ENCODE data around the gene ANKH. TPM values are rescaled to one million over a fixed set of nuclear protein-coding genes. Genes with fewer than 3 reads are reported as not detected.

Gene ANKH
- total RNA-seq, 2 donors from 2014 or later = 177 to 205 TPM

GRCh38 chr5:14678773-14679334, 192.7 kb downstream of the ANKH start:
- Histone ChIP-seq H3K4me1 (ENCODE audit: control insufficient read depth in 1 of 2, low read depth in 2 of 2) (peaks cover 32 to 66% of the 10 kb centered on the region in 2 donors), H3K36me3 (peaks cover 12% of the 10 kb centered on the region)
- ATAC-seq (ENCODE audit: insufficient number of reproducible peaks, low FRiP score, low read depth) = peak; percentile 73

GRCh38 chr5:14676320-14676719, 195.3 kb downstream of the ANKH start:
- DNase-seq (ENCODE audit: low spot score) (no peak), ATAC-seq (ENCODE audit: insufficient number of reproducible peaks, low FRiP score, low read depth) (no peak)
- Histone ChIP-seq H3K4me3 (peak overlapping the region; percentile 56), H3K9me3 (no peaks in the 10 kb centered on the region), H3K4me1 (ENCODE audit: control insufficient read depth in 1 of 2, low read depth in 2 of 2) (peaks cover 38 to 75% of the 10 kb centered on the region in 2 donors), H3K27ac (peak overlapping the region; percentile 70 to 94), H3K36me3 (no peaks in the 10 kb centered on the region), H3K27me3 (replicated peaks; ENCODE audit: insufficient read depth) (no peaks in the 10 kb centered on the region)
- no peak for TF ChIP-seq CTCF (IDR thresholded peaks at IDR 0.05)

More at GRCh38 chr5:14678773-14679334, 192.7 kb downstream of the ANKH start:
- no peak for DNase-seq (ENCODE audit: low spot score)
- Histone ChIP-seq H3K27me3 (replicated peaks; ENCODE audit: insufficient read depth) (no peaks in the 10 kb centered on the region), H3K4me3 (no peak overlapping the region), H3K27ac (peak overlapping the region; percentile 86 to 94), H3K9me3 (no peaks in the 10 kb centered on the region)
- TF ChIP-seq CTCF (IDR thresholded peaks at IDR 0.05) = no peak

GRCh38 chr5:14675865-14676300, 195.7 kb downstream of the ANKH start:
- ATAC-seq (ENCODE audit: insufficient number of reproducible peaks, low FRiP score, low read depth) (no peak), DNase-seq (ENCODE audit: low spot score) (no peak)
- H3K27ac ChIP-seq = peak overlapping the region; percentile 70 to 94
- H3K4me1 ChIP-seq (ENCODE audit: control insufficient read depth in 1 of 2, low read depth in 2 of 2) = peaks cover 41 to 77% of the 10 kb centered on the region in 2 donors
- no peaks in the 10 kb centered on the region for H3K9me3 ChIP-seq
- peak overlapping the region; percentile 56 for H3K4me3 ChIP-seq
- no peak for TF ChIP-seq CTCF (IDR thresholded peaks at IDR 0.05)
- no peaks in the 10 kb centered on the region for H3K36me3 ChIP-seq
- no peaks in the 10 kb centered on the region for H3K27me3 ChIP-seq (replicated peaks; ENCODE audit: insufficient read depth)

- peak overlapping the region; percentile 56 for H3K4me3 ChIP-seq
- no peak for DNase-seq (ENCODE audit: low spot score)
- no peak for TF ChIP-seq CTCF (IDR thresholded peaks at IDR 0.05)
- no peak for ATAC-seq (ENCODE audit: insufficient number of reproducible peaks, low FRiP score, low read depth)
- H3K27ac ChIP-seq = peak overlapping the region; percentile 70 to 94
- H3K36me3 ChIP-seq = no peaks in the 10 kb centered on the region
- no peaks in the 10 kb centered on the region for H3K27me3 ChIP-seq (replicated peaks; ENCODE audit: insufficient read depth)
- peaks cover 46 to 77% of the 10 kb centered on the region in 2 donors for H3K4me1 ChIP-seq (ENCODE audit: control insufficient read depth in 1 of 2, low read depth in 2 of 2)
- no peaks in the 10 kb centered on the region for H3K9me3 ChIP-seq
Observed at GRCh38 chr5:14674983-14675854, 196.4 kb downstream of the ANKH start.

GRCh38 chr5:14673443-14673842, 198.1 kb downstream of the ANKH start:
- ATAC-seq (ENCODE audit: insufficient number of reproducible peaks, low FRiP score, low read depth) = no peak
- peaks cover 43 to 67% of the 10 kb centered on the region in 2 donors for H3K4me1 ChIP-seq (ENCODE audit: control insufficient read depth in 1 of 2, low read depth in 2 of 2)
- no peak for TF ChIP-seq CTCF (IDR thresholded peaks at IDR 0.05)

More at GRCh38 chr5:14673443-14673842, 198.1 kb downstream of the ANKH start:
- Histone ChIP-seq H3K27me3 (replicated peaks; ENCODE audit: insufficient read depth) (no peaks in the 10 kb centered on the region), H3K36me3 (no peaks in the 10 kb centered on the region), H3K27ac (no peak overlapping the region), H3K4me3 (no peak overlapping the region), H3K9me3 (no peaks in the 10 kb centered on the region)
- DNase-seq (ENCODE audit: low spot score) = no peak
